H1 (cell line): ENCODE measurements around the gene FIZ1. TPM values are rescaled to one million over a fixed set of nuclear protein-coding genes. Genes with fewer than 3 reads are reported as not detected.

Source experiments
- POU5F1 ChIP-seq: IDR thresholded peaks from 2 replicates; pipeline ENCODE4 v1.6.1; 2011; ENCODE audit warnings: low read depth, mild to moderate bottlenecking, low read length, moderate library complexity
- polyA plus RNA-seq, 7 experiments: library from polyadenylated mRNA; depleted of rRNA in 3 of 7; stranded (reverse) in 5 of 7; unstranded in 2 of 7; fragments of >200 nt in 5 of 7; fragments of 200-250 nt in 2 of 7; gene quantifications; 1 replicate in 5 of 7; 2 replicates in 1 of 7; 4 replicates in 1 of 7; pipeline versions ENCODE4 v1.2.1 to v1.2.3, GENCODE V29; 2011 to 2013; ENCODE audit warnings: missing spikeins in 2 of 7, mixed read lengths in 2 of 7
- total RNA-seq: library from RNA; stranded (reverse); fragmentation: NEBNext Ultra II Directional; extraction: Animal tissue kit (Norgen Biotek cat#: 25700); gene quantifications from 2 replicates; pipeline ENCODE4 v1.2.1, GENCODE V29; 2021

The FIZ1 gene
- total and polyA plus RNA-seq, 2 of the 8 experiments (the other 6 are each of a cell fraction or from before 2014, with no cell fraction given), result 9.1 to 18.5 TPM

DNA sequence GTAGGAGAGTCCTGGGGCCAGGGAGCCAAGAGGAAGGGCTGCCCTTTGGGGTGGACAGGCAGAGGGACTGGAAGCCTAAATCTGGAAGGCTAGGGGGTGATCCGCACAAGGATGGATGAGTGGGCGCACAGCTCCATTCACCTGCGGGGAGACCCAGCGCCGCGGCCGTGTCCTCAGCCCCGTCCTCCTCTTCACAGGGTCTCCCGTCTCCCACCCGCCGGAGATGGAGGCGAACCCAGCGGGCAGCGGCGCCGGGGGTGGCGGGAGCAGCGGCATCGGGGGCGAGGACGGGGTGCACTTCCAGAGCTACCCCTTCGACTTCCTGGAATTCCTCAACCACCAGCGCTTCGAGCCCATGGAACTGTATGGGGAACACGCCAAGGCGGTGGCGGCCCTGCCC, 14.1 kb upstream of the FIZ1 start (continued):
- TF ChIP-seq POU5F1, result no peak
